ENCODE measurements around the gene OCEL1.

DNA sequence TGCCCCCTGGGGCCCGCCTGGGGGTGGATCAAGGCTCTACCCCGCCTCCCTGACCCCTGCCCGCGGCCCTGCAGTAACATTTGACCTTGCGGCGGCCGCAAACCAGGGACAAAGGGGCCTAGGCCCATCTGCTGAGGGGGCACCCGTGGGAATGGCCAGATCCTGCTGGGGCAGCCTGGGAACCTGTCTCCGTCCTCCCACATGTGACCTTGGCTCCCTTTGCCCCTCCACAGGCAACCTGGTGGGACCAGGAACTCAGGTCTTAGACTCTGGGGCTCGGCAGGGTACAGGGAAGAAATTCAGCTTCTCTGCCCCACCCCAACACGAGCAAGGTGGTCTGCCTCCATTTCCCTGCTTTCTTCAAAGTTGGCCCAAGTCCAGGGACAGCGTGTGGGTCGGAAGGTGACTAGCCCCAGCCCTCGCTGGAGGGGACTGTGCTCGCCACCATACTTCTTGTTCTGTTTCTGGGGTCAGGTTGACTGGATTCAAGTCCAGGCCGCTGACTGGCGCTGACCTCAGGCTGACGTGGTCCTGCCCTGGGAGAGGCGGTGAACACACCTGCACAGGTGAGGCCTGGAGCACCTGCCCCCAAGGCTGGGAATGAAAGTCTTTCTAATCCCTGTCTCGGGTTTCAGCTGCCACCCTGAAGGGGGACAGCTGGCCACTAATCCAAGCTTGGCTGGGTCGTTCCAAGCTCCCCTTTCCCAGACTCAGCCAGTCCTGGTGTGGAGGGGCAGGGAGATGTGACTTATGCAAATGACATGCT, 22.2 kb downstream of the OCEL1 start:
- TF ChIP-seq, protein P1, sequence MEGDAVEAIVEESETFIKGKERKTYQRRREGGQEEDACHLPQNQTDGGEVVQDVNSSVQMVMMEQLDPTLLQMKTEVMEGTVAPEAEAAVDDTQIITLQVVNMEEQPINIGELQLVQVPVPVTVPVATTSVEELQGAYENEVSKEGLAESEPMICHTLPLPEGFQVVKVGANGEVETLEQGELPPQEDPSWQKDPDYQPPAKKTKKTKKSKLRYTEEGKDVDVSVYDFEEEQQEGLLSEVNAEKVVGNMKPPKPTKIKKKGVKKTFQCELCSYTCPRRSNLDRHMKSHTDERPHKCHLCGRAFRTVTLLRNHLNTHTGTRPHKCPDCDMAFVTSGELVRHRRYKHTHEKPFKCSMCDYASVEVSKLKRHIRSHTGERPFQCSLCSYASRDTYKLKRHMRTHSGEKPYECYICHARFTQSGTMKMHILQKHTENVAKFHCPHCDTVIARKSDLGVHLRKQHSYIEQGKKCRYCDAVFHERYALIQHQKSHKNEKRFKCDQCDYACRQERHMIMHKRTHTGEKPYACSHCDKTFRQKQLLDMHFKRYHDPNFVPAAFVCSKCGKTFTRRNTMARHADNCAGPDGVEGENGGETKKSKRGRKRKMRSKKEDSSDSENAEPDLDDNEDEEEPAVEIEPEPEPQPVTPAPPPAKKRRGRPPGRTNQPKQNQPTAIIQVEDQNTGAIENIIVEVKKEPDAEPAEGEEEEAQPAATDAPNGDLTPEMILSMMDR (IDR thresholded peaks at IDR 0.05): peak in 1 of 7 experiments; percentile 5
- TF ChIP-seq POLR2A (IDR thresholded peaks at IDR 0.05): peak; percentile 55 to 79 (median 70)
